ENCODE data around the gene SLC38A1.

DNA sequence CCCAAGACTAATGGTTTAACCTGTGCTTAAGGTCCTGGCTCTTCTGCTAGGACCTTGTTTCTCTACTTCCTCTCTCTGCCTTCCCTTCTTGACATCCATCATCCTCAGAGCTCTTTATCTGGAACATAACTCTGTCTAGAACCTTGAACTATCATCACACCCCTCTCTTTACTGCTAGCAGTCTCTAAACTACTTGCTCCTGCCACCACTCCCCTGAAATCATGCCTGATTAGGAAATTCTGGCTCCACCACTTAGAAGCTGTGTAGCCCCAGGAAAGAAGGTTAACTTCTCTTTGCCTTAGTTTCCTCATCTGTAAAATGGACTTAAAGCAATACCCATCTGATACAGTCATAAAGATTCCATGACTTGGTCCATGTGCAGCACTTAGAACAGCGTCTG is 9.1 kb downstream of the SLC38A1 start:
- TF ChIP-seq, protein P1, sequence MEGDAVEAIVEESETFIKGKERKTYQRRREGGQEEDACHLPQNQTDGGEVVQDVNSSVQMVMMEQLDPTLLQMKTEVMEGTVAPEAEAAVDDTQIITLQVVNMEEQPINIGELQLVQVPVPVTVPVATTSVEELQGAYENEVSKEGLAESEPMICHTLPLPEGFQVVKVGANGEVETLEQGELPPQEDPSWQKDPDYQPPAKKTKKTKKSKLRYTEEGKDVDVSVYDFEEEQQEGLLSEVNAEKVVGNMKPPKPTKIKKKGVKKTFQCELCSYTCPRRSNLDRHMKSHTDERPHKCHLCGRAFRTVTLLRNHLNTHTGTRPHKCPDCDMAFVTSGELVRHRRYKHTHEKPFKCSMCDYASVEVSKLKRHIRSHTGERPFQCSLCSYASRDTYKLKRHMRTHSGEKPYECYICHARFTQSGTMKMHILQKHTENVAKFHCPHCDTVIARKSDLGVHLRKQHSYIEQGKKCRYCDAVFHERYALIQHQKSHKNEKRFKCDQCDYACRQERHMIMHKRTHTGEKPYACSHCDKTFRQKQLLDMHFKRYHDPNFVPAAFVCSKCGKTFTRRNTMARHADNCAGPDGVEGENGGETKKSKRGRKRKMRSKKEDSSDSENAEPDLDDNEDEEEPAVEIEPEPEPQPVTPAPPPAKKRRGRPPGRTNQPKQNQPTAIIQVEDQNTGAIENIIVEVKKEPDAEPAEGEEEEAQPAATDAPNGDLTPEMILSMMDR (conservative IDR thresholded peaks at IDR 0.05; ENCODE audit: low read depth in 2 of 2), result no peak
- TF ChIP-seq EZH2 (IDR thresholded peaks at IDR 0.05; ENCODE audit: low read depth, unreplicated experiment), result no peak
- no peak for TF ChIP-seq POLR2AphosphoS5 (IDR thresholded peaks at IDR 0.05; ENCODE audit: low read depth)
- TF ChIP-seq REST (IDR thresholded peaks at IDR 0.05; ENCODE audit: unreplicated experiment), result no peak
- no peak for TF ChIP-seq EZH2phosphoT487 (IDR thresholded peaks at IDR 0.05; ENCODE audit: unreplicated experiment)
- TF ChIP-seq STAT1 (IDR thresholded peaks at IDR 0.05; ENCODE audit: unreplicated experiment), result no peak
- TF ChIP-seq NANOG (IDR thresholded peaks at IDR 0.05; ENCODE audit: borderline replicate concordance), result no peak

All from GM23338 (cell line).